NCI-H128 (cell line): ENCODE results near the gene TUBGCP5.
"Not testable (repeated sequence)": the region's sequence is repeated elsewhere in the genome, so short reads cannot be mapped to it uniquely, and the experiment has no call there.

Experiments used
- DNase-seq: peaks from one replicate; lab custom pipeline; 2025; ENCODE audit not compliant: unreplicated experiment; lab: John Stamatoyannopoulos, UW

TUBGCP5 gene

DNA sequence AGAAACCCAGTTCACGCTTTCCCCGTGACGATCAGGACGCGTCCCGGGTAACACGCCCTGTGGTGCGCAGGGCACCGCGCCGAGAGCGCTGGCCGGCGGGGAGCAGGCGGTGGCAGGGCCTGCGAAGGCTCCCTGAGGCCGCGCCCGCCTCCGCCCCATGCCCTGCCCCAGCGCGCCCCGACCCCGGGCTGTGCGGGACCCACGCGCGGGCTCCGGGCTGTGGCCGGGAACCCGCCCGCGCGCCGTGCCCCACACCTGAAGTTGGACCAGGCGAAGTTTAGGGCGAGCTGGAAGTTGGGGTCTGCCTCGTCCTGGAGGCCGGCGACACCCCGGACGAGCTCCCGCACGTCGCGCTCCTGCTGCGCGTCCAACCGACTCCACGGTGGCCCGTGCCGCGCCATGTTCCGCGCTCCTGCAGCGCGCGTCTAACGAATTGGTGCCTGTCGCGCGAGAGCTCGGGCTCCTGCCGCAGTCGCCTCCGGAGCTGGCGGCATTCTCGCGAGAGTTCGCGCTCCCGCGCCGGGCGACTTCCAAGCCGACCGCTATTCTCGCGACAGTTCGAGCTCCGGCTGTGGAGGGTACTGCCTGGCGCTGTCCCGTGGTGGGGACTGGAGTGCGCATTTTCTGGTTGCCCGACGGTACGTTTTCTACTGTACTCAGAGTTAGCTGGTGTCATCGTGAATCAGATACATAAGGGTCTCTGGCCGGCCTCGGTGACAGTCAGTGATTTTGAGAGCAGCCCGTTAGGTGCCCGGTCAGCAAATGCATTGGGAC, at the start of gene TUBGCP5:
Gene TUBGCP5, minus strand, starts transcription at position 427 of the 774 bp plus-strand sequence. Its CDS starts 26 bp downstream, at position 401.
- peak; percentile 91 for DNase-seq

GRCh38 chr15:23083115-23083514, 43.7 kb upstream of the TUBGCP5 start:
- no peak for DNase-seq

GRCh38 chr15:23081996-23082737, 42.8 kb upstream of the TUBGCP5 start:
- DNase-seq = not testable (repeated sequence)

DNA sequence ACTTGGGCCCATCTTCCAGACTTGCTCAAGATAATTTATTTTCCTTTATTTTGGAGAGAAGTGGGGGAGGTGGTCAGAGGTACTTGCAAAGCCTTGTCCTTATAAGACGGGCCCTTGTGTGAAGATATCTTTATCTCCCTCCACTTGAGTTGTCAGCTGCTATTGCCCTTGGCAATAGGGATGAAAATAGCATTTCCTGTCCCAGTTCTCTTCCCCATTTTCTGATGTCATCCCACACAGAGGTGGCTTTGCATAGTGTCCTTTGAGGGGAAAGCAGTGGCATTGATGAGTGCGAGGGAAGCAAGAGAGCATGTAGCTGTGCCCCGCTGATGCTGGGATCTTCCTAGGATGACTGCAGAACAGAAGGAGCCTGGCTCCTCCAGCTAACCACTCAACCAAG, 41.9 kb upstream of the TUBGCP5 start:
- DNase-seq = no peak

DNA sequence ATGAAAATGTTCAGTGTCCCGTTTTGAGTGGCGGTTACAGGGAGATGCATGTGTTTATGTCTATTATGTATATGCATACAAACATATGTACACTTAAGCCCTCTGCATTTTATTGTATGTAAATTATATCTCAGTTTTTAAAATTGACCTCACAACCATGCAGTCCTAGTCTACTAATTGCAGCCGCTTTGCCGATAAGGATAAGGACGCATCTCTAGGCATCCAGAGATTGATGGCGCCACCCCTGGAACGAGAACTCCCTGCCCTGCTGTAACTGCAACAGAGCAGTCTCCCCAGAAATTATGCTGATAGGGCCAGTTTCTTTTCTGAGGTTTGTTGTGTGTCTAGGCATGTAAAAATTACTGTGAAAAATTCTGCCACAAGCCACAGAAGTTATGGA, 40.4 kb upstream of the TUBGCP5 start:
- no peak for DNase-seq

DNA sequence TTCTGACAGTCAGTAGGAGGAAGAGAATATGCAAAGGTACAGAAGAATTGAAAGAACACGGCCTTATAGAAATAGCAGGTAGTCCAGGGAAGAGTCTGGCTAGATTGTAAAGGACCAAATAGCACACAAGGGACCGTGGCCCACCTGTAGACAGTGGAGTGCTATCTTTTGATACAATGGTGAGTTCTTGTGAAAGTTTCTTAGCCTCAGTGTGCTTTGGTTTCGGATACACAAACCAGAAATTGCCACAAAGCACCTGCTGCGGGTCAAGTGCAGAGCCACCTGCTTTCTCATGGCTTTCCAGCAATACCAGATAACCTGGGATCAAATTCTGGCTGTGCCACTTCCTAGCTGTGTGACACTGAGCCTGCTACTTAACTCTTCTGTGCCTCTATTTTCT, 36.6 kb upstream of the TUBGCP5 start:
- DNase-seq = no peak

DNA sequence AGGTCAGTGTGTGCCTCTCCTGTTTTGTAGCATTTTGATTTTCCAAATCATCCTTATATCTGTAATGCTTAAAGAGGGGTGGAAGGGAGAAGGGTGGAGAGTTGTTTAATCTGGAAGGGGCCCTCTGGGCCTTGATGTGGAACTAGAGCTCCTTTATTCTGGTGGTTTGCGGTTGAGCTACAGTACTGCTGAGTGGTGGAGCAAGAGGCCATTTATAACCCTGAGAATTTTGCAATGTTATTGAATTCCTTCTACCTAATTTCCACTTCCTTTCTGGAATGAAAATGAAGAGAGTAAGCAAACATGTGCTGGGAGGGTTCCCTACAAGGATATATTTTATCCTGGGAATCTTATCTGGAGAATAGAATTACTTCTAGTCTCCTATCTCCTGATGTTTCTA, 35.3 kb upstream of the TUBGCP5 start:
- DNase-seq = no peak

DNA sequence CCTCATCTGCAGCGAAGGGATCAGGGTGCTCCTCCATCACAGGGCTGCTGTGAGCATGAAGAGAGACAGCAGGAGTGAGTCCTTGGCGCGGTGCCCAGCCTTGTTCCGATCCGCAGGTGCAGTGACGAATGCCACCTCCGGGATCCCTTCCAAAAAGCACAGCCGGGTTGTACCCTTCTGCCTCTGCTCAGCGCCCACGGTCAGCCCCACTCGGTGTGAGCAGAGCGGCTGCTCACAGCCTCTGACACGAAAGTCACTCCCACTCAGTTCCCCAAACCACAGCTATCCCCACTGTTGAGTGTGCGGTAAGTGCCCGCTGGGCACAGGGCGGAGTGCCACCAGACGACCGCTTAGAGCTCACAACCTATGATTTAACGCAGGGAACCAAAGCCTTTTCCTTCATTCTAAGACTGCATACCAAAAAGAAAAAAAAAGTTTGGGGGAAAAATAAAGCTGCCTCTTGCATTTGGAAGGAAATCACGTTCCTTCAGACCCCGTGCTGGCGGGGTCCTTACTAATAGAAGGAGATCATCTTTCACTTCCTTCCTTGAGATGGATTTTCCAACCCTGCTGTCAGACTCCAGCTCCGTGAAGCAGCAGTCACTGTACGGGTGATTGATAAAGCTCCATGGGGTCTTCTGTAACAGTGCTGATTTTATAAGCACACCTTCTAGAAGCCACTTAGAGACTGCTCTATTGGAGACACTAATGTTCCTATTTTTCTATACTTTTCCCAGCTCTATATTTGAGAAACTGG, 34.7 kb upstream of the TUBGCP5 start:
- peak; percentile 47 for DNase-seq

DNA sequence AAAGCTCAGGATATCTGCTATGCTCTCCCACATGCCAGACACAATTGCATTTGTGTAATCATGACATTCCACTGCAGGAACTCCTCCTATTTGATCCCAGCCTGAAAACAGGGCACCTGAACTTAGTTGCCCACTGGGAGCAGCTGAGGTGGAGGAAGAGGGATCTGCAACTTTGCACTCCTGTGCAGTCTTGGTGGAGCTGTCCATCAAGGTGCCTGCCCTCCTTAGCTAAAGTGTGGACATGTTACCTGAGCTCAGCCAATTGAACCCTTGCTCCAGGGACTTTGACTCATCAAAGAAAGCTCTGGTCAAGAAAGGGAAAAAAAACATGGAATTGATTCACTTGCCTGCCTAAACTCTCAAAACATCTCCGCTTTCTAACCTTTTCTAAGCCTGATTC, 33.3 kb upstream of the TUBGCP5 start:
- DNase-seq = no peak

- DNase-seq = no peak
Observed at GRCh38 chr15:23069496-23070166, 30.3 kb upstream of the TUBGCP5 start.

DNA sequence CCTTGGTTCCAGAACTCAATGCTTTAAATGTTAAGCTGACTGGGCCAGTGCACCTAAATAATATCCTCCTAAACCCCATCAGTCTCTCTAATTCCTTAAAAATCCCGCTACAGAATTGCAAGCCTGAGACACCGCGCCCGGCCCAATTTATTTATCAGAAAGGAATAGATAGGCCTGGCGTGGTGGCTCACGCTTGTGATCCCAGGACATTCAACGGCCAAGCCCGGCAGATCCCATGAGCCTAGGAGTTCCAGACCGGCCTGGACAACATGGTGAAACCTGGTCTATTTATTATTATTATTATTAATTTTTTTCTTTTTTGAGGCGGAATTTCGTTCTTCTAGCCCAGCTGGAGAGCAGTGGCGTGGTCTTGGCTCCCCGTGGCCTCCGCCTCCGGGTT, 28.0 kb upstream of the TUBGCP5 start:
- DNase-seq = no peak

- no peak for DNase-seq
Observed at GRCh38 chr15:23065836-23066235, 26.5 kb upstream of the TUBGCP5 start.

GRCh38 chr15:23064156-23064555, 24.8 kb upstream of the TUBGCP5 start:
- DNase-seq = no peak

- no peak for DNase-seq
Observed at GRCh38 chr15:23057707-23058106, 18.3 kb upstream of the TUBGCP5 start.

- DNase-seq = no peak
Observed at GRCh38 chr15:23055316-23055715, 15.9 kb upstream of the TUBGCP5 start.

DNA sequence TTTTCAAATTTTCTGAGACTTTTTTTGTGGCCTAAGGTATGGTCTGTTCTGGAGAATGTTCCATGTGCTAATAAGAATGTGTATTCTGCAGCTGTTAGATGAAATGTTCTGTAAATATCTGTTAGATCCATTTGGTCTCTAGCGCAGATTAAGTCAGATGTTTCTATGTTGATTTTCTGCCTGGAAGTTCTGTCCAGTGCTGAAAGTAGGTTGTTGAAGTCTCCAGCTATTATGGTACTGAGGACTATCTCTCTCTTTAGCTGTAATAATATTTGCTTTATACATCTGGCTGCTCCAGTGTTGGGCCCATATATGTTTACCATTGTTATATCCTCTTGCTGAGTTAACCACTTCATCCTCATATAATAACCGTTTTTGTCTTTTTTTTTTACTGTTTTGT, 13.2 kb upstream of the TUBGCP5 start:
- no peak for DNase-seq

GRCh38 chr15:23050708-23051107, 11.3 kb upstream of the TUBGCP5 start:
- DNase-seq = no peak

GRCh38 chr15:23049984-23050628, 10.7 kb upstream of the TUBGCP5 start:
- DNase-seq = no peak

DNA sequence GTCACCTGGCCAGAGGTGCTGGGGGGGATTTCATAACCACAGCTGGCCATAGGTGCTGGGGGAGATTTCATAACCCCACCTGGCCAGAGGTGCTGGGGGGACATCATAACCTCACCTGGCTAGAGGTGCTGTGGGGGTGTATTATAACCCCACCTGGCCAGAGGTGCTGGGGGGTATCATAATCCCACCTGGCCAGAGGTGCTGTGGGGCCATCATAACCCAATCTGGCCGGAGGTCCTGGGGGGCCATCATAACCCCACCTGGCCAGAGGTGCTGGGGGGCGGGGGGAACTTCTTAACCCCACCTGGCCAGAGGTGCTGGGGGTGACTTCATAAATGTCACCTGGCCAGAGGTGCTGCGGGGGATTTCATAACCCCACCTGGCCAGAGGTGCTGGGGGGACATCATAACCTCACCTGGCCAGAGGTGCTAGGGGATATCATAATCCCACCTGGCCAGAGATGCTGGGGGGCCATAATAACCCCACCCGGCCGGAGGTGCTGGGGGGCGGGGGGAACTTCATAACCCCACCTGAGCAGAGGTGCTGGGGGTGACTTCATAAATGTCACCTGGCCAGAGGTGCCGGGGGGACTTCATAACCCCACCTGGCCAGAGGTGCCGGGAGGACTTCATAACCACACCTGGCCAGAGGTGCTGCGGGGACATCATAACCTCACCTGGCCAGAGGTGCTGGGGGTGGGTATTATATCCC, 9.4 kb upstream of the TUBGCP5 start:
- DNase-seq = not testable (repeated sequence)

DNA sequence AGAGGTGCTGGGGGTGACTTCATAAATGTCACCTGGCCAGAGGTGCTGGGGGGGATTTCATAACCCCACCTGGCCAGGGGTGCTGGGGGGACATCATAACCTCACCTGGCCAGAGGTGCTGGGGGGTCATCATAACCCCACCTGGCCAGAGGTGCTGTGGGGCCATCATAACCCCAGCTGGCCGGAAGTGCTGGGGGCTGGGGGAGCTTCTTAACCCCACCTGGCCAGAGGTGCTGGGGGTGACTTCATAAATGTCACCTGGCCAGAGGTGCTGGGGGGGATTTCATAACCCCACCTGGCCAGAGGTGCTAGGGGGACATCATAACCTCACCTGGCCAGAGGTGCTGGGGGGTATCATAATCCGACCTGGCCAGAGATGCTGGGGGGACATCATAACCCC, 4.6 kb upstream of the TUBGCP5 start:
- DNase-seq = not testable (repeated sequence)
